DMS153 (cell line): ENCODE data around the gene AP4E1.
"Not testable (repeated sequence)": the region's sequence is repeated elsewhere in the genome, so short reads cannot be mapped to it uniquely, and the experiment has no call there.

Experiments used
- DNase-seq: peaks from one replicate; lab custom pipeline; 2025; lab: John Stamatoyannopoulos, UW

AP4E1 gene

GRCh38 chr15:50908209-50909009, at the start of gene AP4E1:
Gene AP4E1 (plus strand): TSS chr15:50908683. CDS start chr15:50908779, 96 bp downstream.
- DNase-seq, result peak; percentile 41

GRCh38 chr15:50860824-50861223, 47.7 kb upstream of the AP4E1 start:
- DNase-seq, result no peak

GRCh38 chr15:50862553-50862952, 45.9 kb upstream of the AP4E1 start:
- DNase-seq, result no peak

- no peak for DNase-seq
Observed at GRCh38 chr15:50864873-50865272, 43.6 kb upstream of the AP4E1 start.

GRCh38 chr15:50865515-50866353, 42.7 kb upstream of the AP4E1 start:
- no peak for DNase-seq

GRCh38 chr15:50871832-50872231, 36.7 kb upstream of the AP4E1 start:
- no peak for DNase-seq

GRCh38 chr15:50872832-50873426, 35.6 kb upstream of the AP4E1 start:
- DNase-seq, result no peak

- DNase-seq, result no peak
Observed at GRCh38 chr15:50873935-50874361, 34.5 kb upstream of the AP4E1 start.

- DNase-seq, result not testable (repeated sequence)
Observed at GRCh38 chr15:50875238-50875637, 33.2 kb upstream of the AP4E1 start.

- no peak for DNase-seq
Observed at GRCh38 chr15:50876260-50876988, 32.1 kb upstream of the AP4E1 start.

GRCh38 chr15:50876989-50877360, 31.5 kb upstream of the AP4E1 start:
- peak; percentile 9 for DNase-seq

- DNase-seq, result no peak
Observed at GRCh38 chr15:50879016-50879617, 29.4 kb upstream of the AP4E1 start.

- no peak for DNase-seq
Observed at GRCh38 chr15:50880206-50880605, 28.3 kb upstream of the AP4E1 start.

- no peak for DNase-seq
Observed at GRCh38 chr15:50880651-50881114, 27.8 kb upstream of the AP4E1 start.

- no peak for DNase-seq
Observed at GRCh38 chr15:50881121-50882048, 27.1 kb upstream of the AP4E1 start.

GRCh38 chr15:50883903-50884302, 24.6 kb upstream of the AP4E1 start:
- no peak for DNase-seq

- DNase-seq, result no peak
Observed at GRCh38 chr15:50884540-50884939, 23.9 kb upstream of the AP4E1 start.

GRCh38 chr15:50886139-50886467, 22.4 kb upstream of the AP4E1 start:
- no peak for DNase-seq

GRCh38 chr15:50886611-50887345, 21.7 kb upstream of the AP4E1 start:
- DNase-seq, result no peak

GRCh38 chr15:50888054-50888453, 20.4 kb upstream of the AP4E1 start:
- no peak for DNase-seq
